Measurements from ENCODE around the gene UBAC2. TPM values are rescaled to one million over a fixed set of nuclear protein-coding genes. Genes with fewer than 3 reads are reported as not detected.

UBAC2 gene
- total RNA-seq, 1 donor from 2014 or later, result 56.3 TPM

GRCh38 chr13:99165753-99166587, 34.7 kb upstream of the UBAC2 start:
- no peak overlapping the region for H3K4me3 Mint-ChIP-seq
- no peaks in the 10 kb centered on the region for H3K4me1 Mint-ChIP-seq (ENCODE audit: low read depth)
- DNase-seq (ENCODE audit: low spot score), result no peak
- H3K27me3 Mint-ChIP-seq (ENCODE audit: insufficient read depth), result peaks cover 16% of the 10 kb centered on the region
- H3K36me3 Mint-ChIP-seq (ENCODE audit: low read depth), result no peaks in the 10 kb centered on the region
- H3K9me3 Mint-ChIP-seq, result peaks cover 5% of the 10 kb centered on the region
- no peak overlapping the region for H3K27ac Mint-ChIP-seq
- intact Hi-C loops (cut with micrococcal nuclease), result no loop called here

GRCh38 chr13:99172951-99173350, 27.7 kb upstream of the UBAC2 start:
- no peak for DNase-seq (ENCODE audit: low spot score)
- Mint-ChIP-seq H3K4me3 (no peak overlapping the region), H3K4me1 (ENCODE audit: low read depth) (peaks cover 12% of the 10 kb centered on the region), H3K36me3 (ENCODE audit: low read depth) (no peaks in the 10 kb centered on the region), H3K9me3 (peaks cover 5% of the 10 kb centered on the region), H3K27me3 (ENCODE audit: insufficient read depth) (peaks cover 14% of the 10 kb centered on the region), H3K27ac (no peak overlapping the region)
- intact Hi-C loops (cut with micrococcal nuclease), result no loop called here

GRCh38 chr13:99173606-99174005, 27.0 kb upstream of the UBAC2 start:
- Mint-ChIP-seq H3K4me1 (ENCODE audit: low read depth) (peaks cover 18% of the 10 kb centered on the region), H3K36me3 (ENCODE audit: low read depth) (no peaks in the 10 kb centered on the region), H3K9me3 (peaks cover under 1% of the 10 kb centered on the region), H3K27me3 (ENCODE audit: insufficient read depth) (peaks cover 16% of the 10 kb centered on the region), H3K27ac (no peak overlapping the region), H3K4me3 (no peak overlapping the region)
- intact Hi-C loops (cut with micrococcal nuclease), result no loop called here
- no peak for DNase-seq (ENCODE audit: low spot score)

GRCh38 chr13:99174533-99175100, 26.0 kb upstream of the UBAC2 start:
- intact Hi-C loops (cut with micrococcal nuclease), result no loop called here

GRCh38 chr13:99176309-99177276, 24.1 kb upstream of the UBAC2 start:
- intact Hi-C loops (cut with micrococcal nuclease), result loop anchor here (1.0 to 2.0 kb wide), 4 partner anchors 38 to 261 kb away; no protein-coding TSS in a partner anchor
- Mint-ChIP-seq H3K27me3 (ENCODE audit: insufficient read depth) (peaks cover 17% of the 10 kb centered on the region), H3K36me3 (ENCODE audit: low read depth) (no peaks in the 10 kb centered on the region), H3K27ac (no peak overlapping the region), H3K9me3 (peaks cover 4% of the 10 kb centered on the region), H3K4me3 (peak overlapping the region; percentile 40), H3K4me1 (ENCODE audit: low read depth) (peaks cover 24% of the 10 kb centered on the region)
- peak; percentile 59 for DNase-seq (ENCODE audit: low spot score)

More at GRCh38 chr13:99174533-99175100, 26.0 kb upstream of the UBAC2 start:
- peaks cover 24% of the 10 kb centered on the region for H3K4me1 Mint-ChIP-seq (ENCODE audit: low read depth)
- H3K9me3 Mint-ChIP-seq, result no peaks in the 10 kb centered on the region
- H3K27me3 Mint-ChIP-seq (ENCODE audit: insufficient read depth), result peaks cover 15% of the 10 kb centered on the region
- H3K27ac Mint-ChIP-seq, result no peak overlapping the region
- H3K36me3 Mint-ChIP-seq (ENCODE audit: low read depth), result no peaks in the 10 kb centered on the region
- H3K4me3 Mint-ChIP-seq, result no peak overlapping the region
- no peak for DNase-seq (ENCODE audit: low spot score)

- H3K4me3 Mint-ChIP-seq, result no peak overlapping the region
- no peak for DNase-seq (ENCODE audit: low spot score)
- H3K9me3 Mint-ChIP-seq, result peaks cover 9% of the 10 kb centered on the region
- peaks cover 15% of the 10 kb centered on the region for H3K27me3 Mint-ChIP-seq (ENCODE audit: insufficient read depth)
- H3K36me3 Mint-ChIP-seq (ENCODE audit: low read depth), result peaks cover 1% of the 10 kb centered on the region
- intact Hi-C loops (cut with micrococcal nuclease), result no loop called here
- no peak overlapping the region for H3K27ac Mint-ChIP-seq
- peaks cover 24% of the 10 kb centered on the region for H3K4me1 Mint-ChIP-seq (ENCODE audit: low read depth)
Observed at GRCh38 chr13:99178636-99179035, 22.0 kb upstream of the UBAC2 start.

- Mint-ChIP-seq H3K4me3 (no peak overlapping the region), H3K9me3 (peaks cover 9% of the 10 kb centered on the region), H3K27ac (no peak overlapping the region), H3K4me1 (ENCODE audit: low read depth) (peaks cover 24% of the 10 kb centered on the region), H3K27me3 (ENCODE audit: insufficient read depth) (peaks cover 13% of the 10 kb centered on the region), H3K36me3 (ENCODE audit: low read depth) (peaks cover 1% of the 10 kb centered on the region)
- no peak for DNase-seq (ENCODE audit: low spot score)
- intact Hi-C loops (cut with micrococcal nuclease), result no loop called here
Observed at GRCh38 chr13:99179460-99179859, 21.2 kb upstream of the UBAC2 start.

- H3K27ac Mint-ChIP-seq, result no peak overlapping the region
- H3K4me3 Mint-ChIP-seq, result no peak overlapping the region
- H3K27me3 Mint-ChIP-seq (ENCODE audit: insufficient read depth), result peaks cover 13% of the 10 kb centered on the region
- intact Hi-C loops (cut with micrococcal nuclease), result no loop called here
- H3K9me3 Mint-ChIP-seq, result peaks cover 9% of the 10 kb centered on the region
- peaks cover 1% of the 10 kb centered on the region for H3K36me3 Mint-ChIP-seq (ENCODE audit: low read depth)
- no peak for DNase-seq (ENCODE audit: low spot score)
- H3K4me1 Mint-ChIP-seq (ENCODE audit: low read depth), result peaks cover 15% of the 10 kb centered on the region
Observed at GRCh38 chr13:99182439-99182838, 18.2 kb upstream of the UBAC2 start.

GRCh38 chr13:99185606-99186005, 15.0 kb upstream of the UBAC2 start:
- no peaks in the 10 kb centered on the region for H3K4me1 Mint-ChIP-seq (ENCODE audit: low read depth)
- peaks cover 9% of the 10 kb centered on the region for H3K9me3 Mint-ChIP-seq
- H3K4me3 Mint-ChIP-seq, result no peak overlapping the region
- peaks cover 1% of the 10 kb centered on the region for H3K36me3 Mint-ChIP-seq (ENCODE audit: low read depth)
- H3K27me3 Mint-ChIP-seq (ENCODE audit: insufficient read depth), result peaks cover 6% of the 10 kb centered on the region
- intact Hi-C loops (cut with micrococcal nuclease), result no loop called here
- DNase-seq (ENCODE audit: low spot score), result no peak
- H3K27ac Mint-ChIP-seq, result no peak overlapping the region

GRCh38 chr13:99190147-99190985, 10.3 kb upstream of the UBAC2 start:
- no peak for DNase-seq (ENCODE audit: low spot score)
- no peaks in the 10 kb centered on the region for H3K9me3 Mint-ChIP-seq
- H3K27me3 Mint-ChIP-seq (ENCODE audit: insufficient read depth), result peaks cover 6% of the 10 kb centered on the region
- H3K36me3 Mint-ChIP-seq (ENCODE audit: low read depth), result no peaks in the 10 kb centered on the region
- peaks cover 8% of the 10 kb centered on the region for H3K4me1 Mint-ChIP-seq (ENCODE audit: low read depth)
- H3K27ac Mint-ChIP-seq, result no peak overlapping the region
- intact Hi-C loops (cut with micrococcal nuclease), result no loop called here
- H3K4me3 Mint-ChIP-seq, result no peak overlapping the region

- H3K9me3 Mint-ChIP-seq, result no peaks in the 10 kb centered on the region
- no peak for DNase-seq (ENCODE audit: low spot score)
- no peak overlapping the region for H3K27ac Mint-ChIP-seq
- H3K4me3 Mint-ChIP-seq, result no peak overlapping the region
- peaks cover 11% of the 10 kb centered on the region for H3K4me1 Mint-ChIP-seq (ENCODE audit: low read depth)
- intact Hi-C loops (cut with micrococcal nuclease), result no loop called here
- H3K27me3 Mint-ChIP-seq (ENCODE audit: insufficient read depth), result peaks cover 3% of the 10 kb centered on the region
- no peaks in the 10 kb centered on the region for H3K36me3 Mint-ChIP-seq (ENCODE audit: low read depth)
Observed at GRCh38 chr13:99191336-99191899, 9.2 kb upstream of the UBAC2 start.

- no peak for DNase-seq (ENCODE audit: low spot score)
- Mint-ChIP-seq H3K4me1 (ENCODE audit: low read depth) (peaks cover 16% of the 10 kb centered on the region), H3K4me3 (no peak overlapping the region), H3K27me3 (ENCODE audit: insufficient read depth) (peaks cover 3% of the 10 kb centered on the region), H3K9me3 (no peaks in the 10 kb centered on the region), H3K27ac (no peak overlapping the region), H3K36me3 (ENCODE audit: low read depth) (no peaks in the 10 kb centered on the region)
- intact Hi-C loops (cut with micrococcal nuclease), result no loop called here
Observed at GRCh38 chr13:99191900-99192399, 8.7 kb upstream of the UBAC2 start.

Data from activated T-helper 1 cell treated with anti-CD3 and anti-CD28 coated beads, Interleukin-12 subunit alpha, Interleukin-12 subunit beta, Interleukin-2, Interleukin-4 antibody, amounts not matched to agents 30 ng/mL and 10 ng/mL and 1 ng/mL, durations not matched to agents 14 hours and 24 hours and 36 hours (primary cell).